NCI-H2171 treated with DMSO at 0.1 percent for 48 hours (cell line): ENCODE results near the gene NECTIN3.
A peak's percentile ranks its signal among the peaks of the same experiment; 100 is the strongest.

Source experiments
- DNase-seq: peaks from one replicate; lab custom pipeline; 2025; lab: John Stamatoyannopoulos, UW

Gene NECTIN3, protein sequence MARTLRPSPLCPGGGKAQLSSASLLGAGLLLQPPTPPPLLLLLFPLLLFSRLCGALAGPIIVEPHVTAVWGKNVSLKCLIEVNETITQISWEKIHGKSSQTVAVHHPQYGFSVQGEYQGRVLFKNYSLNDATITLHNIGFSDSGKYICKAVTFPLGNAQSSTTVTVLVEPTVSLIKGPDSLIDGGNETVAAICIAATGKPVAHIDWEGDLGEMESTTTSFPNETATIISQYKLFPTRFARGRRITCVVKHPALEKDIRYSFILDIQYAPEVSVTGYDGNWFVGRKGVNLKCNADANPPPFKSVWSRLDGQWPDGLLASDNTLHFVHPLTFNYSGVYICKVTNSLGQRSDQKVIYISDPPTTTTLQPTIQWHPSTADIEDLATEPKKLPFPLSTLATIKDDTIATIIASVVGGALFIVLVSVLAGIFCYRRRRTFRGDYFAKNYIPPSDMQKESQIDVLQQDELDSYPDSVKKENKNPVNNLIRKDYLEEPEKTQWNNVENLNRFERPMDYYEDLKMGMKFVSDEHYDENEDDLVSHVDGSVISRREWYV

GRCh38 chr3:111071257-111072030, at the start of gene NECTIN3:
Gene NECTIN3, plus strand, starts transcription at chr3:111071816. Its CDS starts 202 bp downstream, at chr3:111072018.
- DNase-seq: peak; percentile 81

- no peak for DNase-seq
Observed at GRCh38 chr3:111027868-111028267, 43.7 kb upstream of the NECTIN3 start.

GRCh38 chr3:111031538-111031937, 40.1 kb upstream of the NECTIN3 start:
- no peak for DNase-seq

DNA sequence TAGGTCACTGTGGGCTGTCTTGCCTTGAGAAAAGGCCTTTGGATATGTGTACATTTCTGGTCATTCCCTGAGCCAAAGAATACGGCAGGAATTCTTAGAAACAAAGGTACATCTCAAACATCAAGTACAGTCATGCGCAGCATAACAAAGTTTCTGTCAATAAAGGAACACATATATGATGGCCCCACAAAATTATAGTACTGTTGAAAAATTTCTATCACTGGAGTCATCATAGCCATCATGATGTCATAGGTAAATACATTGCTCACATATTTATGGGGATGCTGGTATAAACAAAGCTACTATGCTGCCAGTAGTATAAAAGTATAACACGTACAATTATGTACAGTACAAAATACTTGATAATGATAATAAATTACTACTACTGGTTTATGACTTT, 38.9 kb upstream of the NECTIN3 start:
- DNase-seq: no peak

GRCh38 chr3:111033470-111034050, 38.1 kb upstream of the NECTIN3 start:
- no peak for DNase-seq

DNA sequence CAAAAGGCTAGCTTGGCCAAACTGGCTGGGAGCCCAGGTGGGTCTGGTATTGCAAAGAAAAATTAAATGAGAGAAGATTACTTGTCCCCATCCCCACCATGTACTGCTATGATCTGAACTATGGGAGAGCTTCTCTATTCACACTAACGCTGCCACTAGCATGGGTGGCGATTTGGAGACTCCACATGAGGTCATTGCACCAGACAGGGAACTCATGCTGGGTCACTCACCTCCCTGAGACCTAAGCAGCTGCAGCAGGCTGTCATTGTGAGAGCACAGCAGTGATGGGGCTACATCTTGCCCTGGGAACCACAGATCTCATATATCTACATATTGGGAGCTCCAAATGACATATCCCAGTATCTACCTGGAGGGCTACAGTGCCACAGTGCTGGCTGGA, 36.3 kb upstream of the NECTIN3 start:
- no peak for DNase-seq

- no peak for DNase-seq
Observed at GRCh38 chr3:111035902-111036301, 35.7 kb upstream of the NECTIN3 start.

DNA sequence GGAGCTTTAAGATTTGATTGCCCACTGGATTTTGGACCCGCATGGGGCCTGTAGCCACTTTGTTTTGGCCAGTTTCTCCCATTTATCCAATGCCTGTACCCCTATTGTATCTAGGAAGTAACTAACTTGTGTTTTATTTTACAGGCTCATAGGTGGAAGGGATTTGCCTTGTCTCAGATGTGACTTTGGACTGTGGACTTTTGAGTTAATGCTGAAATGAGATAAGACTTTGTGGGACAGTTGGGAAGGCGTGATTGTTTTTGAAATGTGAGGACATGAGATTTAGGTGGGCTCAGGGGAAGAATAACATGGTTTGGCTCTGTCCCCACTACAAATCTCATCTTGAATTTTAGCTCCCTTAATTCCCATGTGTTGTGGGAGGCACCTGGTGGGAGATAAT, 30.7 kb upstream of the NECTIN3 start:
- no peak for DNase-seq

DNA sequence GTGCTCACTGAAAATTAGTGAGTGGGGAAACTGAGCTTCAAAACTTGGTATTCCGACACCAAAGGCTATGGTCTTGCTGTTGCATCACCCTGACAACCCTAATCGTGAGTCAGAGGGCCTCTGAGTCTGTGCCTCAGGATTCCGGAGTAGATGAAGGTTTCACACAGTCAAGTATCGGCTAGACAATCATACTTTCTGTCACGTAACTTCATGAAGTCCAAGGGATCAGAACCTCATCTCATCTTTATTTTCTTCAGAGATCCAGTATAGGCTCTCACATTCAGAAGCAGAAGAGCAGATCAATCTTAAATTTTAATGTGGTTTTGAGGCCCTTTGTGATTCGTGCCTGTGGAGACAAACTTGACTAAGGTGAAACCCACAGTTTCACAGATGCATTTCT, 26.1 kb upstream of the NECTIN3 start:
- no peak for DNase-seq

DNA sequence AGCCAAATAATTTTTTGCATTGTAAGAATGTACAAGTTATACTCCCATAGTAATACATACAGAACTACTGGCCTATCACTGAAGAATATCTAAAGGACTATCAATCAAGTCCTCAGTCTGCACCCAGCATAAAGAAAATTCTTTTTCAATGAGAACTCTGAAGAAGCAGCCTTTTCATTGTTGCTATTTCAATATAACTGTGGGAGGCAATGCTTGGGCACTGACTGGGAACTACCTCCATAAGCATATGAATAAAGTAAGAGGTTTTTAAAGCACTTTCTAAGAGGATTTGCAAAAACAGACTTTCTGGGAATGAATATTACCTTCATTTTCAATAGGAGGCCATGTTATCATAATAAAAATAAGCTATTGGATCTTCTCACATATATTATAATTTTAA, 24.6 kb upstream of the NECTIN3 start:
- no peak for DNase-seq

DNA sequence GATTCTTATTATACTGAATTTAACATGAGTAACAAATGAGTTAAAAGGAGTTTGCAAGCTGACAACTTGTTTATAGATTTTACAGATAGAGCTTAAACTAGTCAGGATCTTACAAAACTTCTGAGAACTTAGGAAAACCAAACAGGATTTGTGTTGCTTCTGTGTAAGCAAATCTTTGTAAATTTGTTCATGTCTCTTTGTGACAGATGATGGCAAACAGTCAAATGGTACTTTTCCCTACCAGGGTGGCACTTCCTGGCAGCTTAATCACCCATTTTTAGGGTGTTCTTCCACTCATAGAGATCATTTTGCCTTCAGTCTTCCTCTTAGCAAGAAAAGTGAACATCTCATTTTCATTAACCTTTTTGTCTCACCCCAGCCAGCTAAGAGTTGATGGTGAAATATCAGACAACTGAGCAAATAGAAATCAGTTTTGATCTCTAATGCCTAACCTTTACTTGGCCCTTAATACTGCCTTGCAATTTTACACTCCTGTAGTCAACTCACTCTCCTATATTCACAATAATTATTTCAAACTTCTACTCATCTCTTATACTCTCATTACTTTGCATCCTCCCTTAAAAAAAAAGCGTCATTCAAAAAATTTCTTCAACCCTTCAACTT, 23.7 kb upstream of the NECTIN3 start:
- no peak for DNase-seq

- no peak for DNase-seq
Observed at GRCh38 chr3:111051354-111051753, 20.3 kb upstream of the NECTIN3 start.

DNA sequence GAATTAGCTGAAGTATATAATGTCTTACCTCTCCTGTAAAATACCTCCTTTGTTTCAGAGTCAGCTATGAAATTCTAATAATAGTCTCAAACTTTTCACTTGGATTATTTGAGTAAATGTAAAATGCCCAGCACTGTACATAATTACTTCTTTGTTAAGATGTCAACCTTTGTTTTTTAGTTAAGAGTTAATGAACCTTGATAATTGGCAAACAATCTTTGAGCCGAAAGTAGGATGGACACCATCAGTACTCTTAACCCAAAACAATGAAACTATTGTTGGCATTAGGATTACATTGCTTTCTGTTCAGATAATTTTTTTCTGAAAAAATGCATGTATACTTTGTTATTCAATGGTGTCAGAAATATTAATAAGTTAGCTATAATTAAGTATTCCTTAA, 3.0 kb upstream of the NECTIN3 start:
- no peak for DNase-seq

- no peak for DNase-seq
Observed at GRCh38 chr3:111069974-111070771, 1.4 kb upstream of the NECTIN3 start.

GRCh38 chr3:111070772-111071256, 802 bp upstream of the NECTIN3 start:
- peak; percentile 24 for DNase-seq

GRCh38 chr3:111072031-111072921, 660 bp downstream of the NECTIN3 start:
- DNase-seq: no peak

DNA sequence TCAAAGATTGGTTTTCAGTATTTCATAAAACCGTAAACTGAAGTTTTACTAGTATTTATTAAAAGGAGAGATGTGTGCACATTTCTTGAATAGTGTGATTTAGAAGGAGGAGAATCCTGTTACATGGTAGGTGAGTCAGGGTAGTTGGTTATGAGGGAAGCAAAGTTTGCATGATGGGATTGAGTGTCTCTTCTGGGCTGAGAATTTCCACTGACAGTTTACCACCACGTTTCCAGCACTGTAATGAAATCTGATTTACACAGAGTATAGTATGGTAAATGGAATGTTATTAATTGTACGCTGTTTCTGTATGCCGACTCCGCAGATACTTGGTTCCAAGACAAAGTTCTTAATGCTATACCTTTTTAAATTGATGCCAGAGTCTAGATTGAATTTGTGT, 1.6 kb downstream of the NECTIN3 start:
- DNase-seq: no peak

DNA sequence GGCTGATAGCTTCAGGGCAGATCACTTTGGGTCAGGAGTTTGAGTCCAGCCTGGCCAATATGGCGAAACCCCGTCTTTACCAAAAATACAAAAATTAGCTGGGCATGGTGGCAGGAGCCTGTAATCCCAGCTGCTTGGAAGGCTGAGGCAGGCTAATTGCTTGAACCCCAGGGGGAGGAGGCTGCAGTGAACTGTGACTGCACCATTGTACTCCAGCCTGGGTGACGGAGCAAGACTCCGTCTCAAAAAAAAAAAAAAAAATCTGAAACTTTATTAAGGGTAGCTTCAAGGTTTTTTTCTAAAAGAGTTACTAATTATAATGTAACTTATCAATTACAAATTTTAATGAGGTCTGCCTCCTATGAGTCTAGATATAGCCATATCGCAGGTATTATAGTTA, 5.1 kb downstream of the NECTIN3 start:
- DNase-seq: no peak

- no peak for DNase-seq
Observed at GRCh38 chr3:111077369-111077768, 5.8 kb downstream of the NECTIN3 start.

GRCh38 chr3:111080413-111080812, 8.8 kb downstream of the NECTIN3 start:
- peak; percentile 41 for DNase-seq
